Sigmoid colon (tissue), 7 donors: ENCODE measurements around the gene COX6A1. TPM values are rescaled to one million over a fixed set of nuclear protein-coding genes. Genes with fewer than 3 reads are reported as not detected.

Experiments used
- DNase-seq: peaks from one replicate; pipeline ENCODE4 v3.0.0-alpha.2; 2019
- H3K27ac ChIP-seq, 4 donors: fragments of 200-600 bp; sonication (generic); one replicate each; pipeline ENCODE4 v1.5.1; 2016 to 2019; ENCODE audit warnings: mild to moderate bottlenecking in 1 of 4
- H3K27me3 ChIP-seq, 3 donors: fragments of 200-600 bp; sonication (generic); one replicate each; pipeline ENCODE4 v1.5.1; 2019; ENCODE audit warnings: mild to moderate bottlenecking in 1 of 3
- H3K36me3 ChIP-seq, 4 donors: fragments of 200-600 bp; sonication (generic); one replicate each; pipeline ENCODE4 v1.5.1; 2016 to 2019
- H3K4me1 ChIP-seq, 4 donors: fragments of 200-600 bp; sonication (generic); one replicate each; pipeline ENCODE4 v1.5.1; 2017 to 2019
- H3K4me3 ChIP-seq, 4 donors: fragments of 200-600 bp; sonication (generic); one replicate each; pipeline ENCODE4 v1.5.1; 2017 to 2019; ENCODE audit warnings: mild to moderate bottlenecking in 2 of 4, moderate library complexity in 1 of 4
- H3K9me3 ChIP-seq, 4 donors: fragments of 200-600 bp in 3 of 4; sonication (generic) in 3 of 4; one replicate each; pipeline versions ENCODE4 v1.5.1 to v1.6.1; 2013 to 2019
- EP300 ChIP-seq, 4 donors: sonication (generic); formaldehyde crosslinking; IDR thresholded peaks; one replicate each; pipeline ENCODE4 v1.6.1; 2017; ENCODE audit warnings: antibody characterized with exemption in 4 of 4
- POLR2A ChIP-seq, 2 donors: fragments of 450-650 bp; IDR thresholded peaks; one replicate each; pipeline ENCODE4 v1.6.1; 2016; ENCODE audit warnings: antibody characterized with exemption in 2 of 2, mild to moderate bottlenecking in 2 of 2, moderate library complexity in 2 of 2
- POLR2AphosphoS5 ChIP-seq, 4 donors: sonication (generic); formaldehyde crosslinking; IDR thresholded peaks; one replicate each; pipeline ENCODE4 v1.6.1; 2017; ENCODE audit warnings: antibody characterized with exemption in 4 of 4
- WGBS, 2 donors: extraction: QIAGEN DNeasy Blood & Tissue Kit; methylation state at CpG; one replicate each; pipeline ENCODE4 v1.1.7; 2013; 5-methylcytosine and 5-hydroxymethylcytosine counted together
- intact Hi-C: fragments of 100-400 bp; cut with DNase I; formaldehyde crosslinking; loops from one replicate; pipeline ENCODE4 v1.15.1; 2023
- polyA plus RNA-seq, 3 donors: library from polyadenylated mRNA; stranded (reverse); fragments of 200-250 nt; gene quantifications; one replicate each; pipeline ENCODE4 v1.2.3, GENCODE V29; 2013
- total RNA-seq, 4 donors: library from RNA; depleted of rRNA; stranded (reverse); fragments of >200 nt; gene quantifications; one replicate each; pipeline ENCODE4 v1.1.0, GENCODE V29; 2016
- TF ChIP-seq, protein P1 (sequence below), 4 experiments: fragments of 450-650 bp in 3 of 4; fragments of 200-600 bp in 1 of 4; IDR thresholded peaks; one replicate each; pipeline ENCODE4 v1.5.1; 2016 to 2019; ENCODE audit warnings: antibody characterized with exemption in 4 of 4, mild to moderate bottlenecking in 3 of 4, moderate library complexity in 2 of 4
- donor health status: healthy with polysubstance abuse.
- donor health status: Bipolar disorder and iron deficiency.
- donor health status: healthy.

COX6A1 gene
- total and polyA plus RNA-seq, 7 donors = 432 to 1,413 (median 633) TPM

DNA sequence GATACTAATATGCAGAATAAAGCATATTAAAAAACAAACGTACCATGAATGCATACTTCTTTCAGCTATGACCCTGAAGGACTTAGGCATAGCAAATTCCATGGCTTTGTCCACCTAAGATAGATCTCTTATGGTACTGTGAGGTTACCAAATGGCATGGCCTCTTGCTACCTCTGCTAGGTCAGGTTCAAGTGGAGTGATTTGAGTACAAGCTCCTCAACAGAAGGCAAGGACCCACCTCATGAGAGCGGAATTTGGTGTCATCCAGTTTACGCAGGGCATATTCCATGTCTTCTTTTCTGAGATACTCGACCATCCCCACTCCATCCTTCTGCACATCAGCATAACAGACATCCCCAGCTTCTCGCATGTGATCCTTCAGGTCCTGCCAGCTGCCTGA lies 25.8 kb downstream of the COX6A1 start:
- no peaks in the 10 kb centered on the region for H3K27me3 ChIP-seq
- no peak overlapping the region for H3K4me3 ChIP-seq
- peaks cover 0 to 27% (median 13%) of the 10 kb centered on the region in 4 donors for H3K4me1 ChIP-seq
- no peak for DNase-seq
- no peak for TF ChIP-seq EP300 (IDR thresholded peaks at IDR 0.05)
- TF ChIP-seq POLR2A (IDR thresholded peaks at IDR 0.05) = no peak
- TF ChIP-seq, protein P1, sequence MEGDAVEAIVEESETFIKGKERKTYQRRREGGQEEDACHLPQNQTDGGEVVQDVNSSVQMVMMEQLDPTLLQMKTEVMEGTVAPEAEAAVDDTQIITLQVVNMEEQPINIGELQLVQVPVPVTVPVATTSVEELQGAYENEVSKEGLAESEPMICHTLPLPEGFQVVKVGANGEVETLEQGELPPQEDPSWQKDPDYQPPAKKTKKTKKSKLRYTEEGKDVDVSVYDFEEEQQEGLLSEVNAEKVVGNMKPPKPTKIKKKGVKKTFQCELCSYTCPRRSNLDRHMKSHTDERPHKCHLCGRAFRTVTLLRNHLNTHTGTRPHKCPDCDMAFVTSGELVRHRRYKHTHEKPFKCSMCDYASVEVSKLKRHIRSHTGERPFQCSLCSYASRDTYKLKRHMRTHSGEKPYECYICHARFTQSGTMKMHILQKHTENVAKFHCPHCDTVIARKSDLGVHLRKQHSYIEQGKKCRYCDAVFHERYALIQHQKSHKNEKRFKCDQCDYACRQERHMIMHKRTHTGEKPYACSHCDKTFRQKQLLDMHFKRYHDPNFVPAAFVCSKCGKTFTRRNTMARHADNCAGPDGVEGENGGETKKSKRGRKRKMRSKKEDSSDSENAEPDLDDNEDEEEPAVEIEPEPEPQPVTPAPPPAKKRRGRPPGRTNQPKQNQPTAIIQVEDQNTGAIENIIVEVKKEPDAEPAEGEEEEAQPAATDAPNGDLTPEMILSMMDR (IDR thresholded peaks at IDR 0.05) = no peak
- no peak for TF ChIP-seq POLR2AphosphoS5 (IDR thresholded peaks at IDR 0.05)
- peaks cover 28 to 77% (median 57%) of the 10 kb centered on the region in 4 donors for H3K36me3 ChIP-seq
- 88 to 90% methylated on average over 5 of the region's 5 CpGs for WGBS, 2 donors
- intact Hi-C loops = no loop called here
- H3K27ac ChIP-seq = no peak overlapping the region
- no peaks in the 10 kb centered on the region for H3K9me3 ChIP-seq

DNA sequence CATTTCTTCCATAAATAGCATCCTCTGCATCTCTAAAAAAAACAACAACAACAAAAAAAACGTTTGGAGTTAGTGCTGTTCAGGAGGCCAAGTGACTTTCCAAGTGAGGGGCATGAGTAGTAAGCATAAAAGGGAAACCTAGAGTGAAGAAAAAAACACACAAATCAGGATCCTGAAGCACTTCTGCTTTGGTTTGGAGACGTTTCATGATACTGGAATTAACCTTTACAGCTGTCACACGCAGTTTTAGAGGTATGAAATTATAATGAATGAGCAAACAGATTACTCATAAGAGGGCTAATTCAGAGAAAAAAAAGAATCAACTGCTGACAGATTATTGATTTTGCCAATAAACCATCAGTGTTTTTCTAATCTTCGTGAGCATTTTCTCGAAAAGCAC lies 27.8 kb downstream of the COX6A1 start:
- intact Hi-C loops = no loop called here
- peaks cover 19 to 58% (median 42%) of the 10 kb centered on the region in 4 donors for H3K36me3 ChIP-seq
- no peaks in the 10 kb centered on the region for H3K27me3 ChIP-seq
- TF ChIP-seq EP300 (IDR thresholded peaks at IDR 0.05) (no peak), POLR2A (IDR thresholded peaks at IDR 0.05) (no peak), POLR2AphosphoS5 (IDR thresholded peaks at IDR 0.05) (no peak)
- TF ChIP-seq, protein P1 (IDR thresholded peaks at IDR 0.05) = no peak
- DNase-seq = no peak
- H3K27ac ChIP-seq = no peak overlapping the region
- peaks cover 0 to 36% (median 21%) of the 10 kb centered on the region in 4 donors for H3K4me1 ChIP-seq
- no peak overlapping the region for H3K4me3 ChIP-seq
- no peaks in the 10 kb centered on the region for H3K9me3 ChIP-seq
- 18 to 53% methylated on average over 5 of the region's 5 CpGs for WGBS, 2 donors

DNA sequence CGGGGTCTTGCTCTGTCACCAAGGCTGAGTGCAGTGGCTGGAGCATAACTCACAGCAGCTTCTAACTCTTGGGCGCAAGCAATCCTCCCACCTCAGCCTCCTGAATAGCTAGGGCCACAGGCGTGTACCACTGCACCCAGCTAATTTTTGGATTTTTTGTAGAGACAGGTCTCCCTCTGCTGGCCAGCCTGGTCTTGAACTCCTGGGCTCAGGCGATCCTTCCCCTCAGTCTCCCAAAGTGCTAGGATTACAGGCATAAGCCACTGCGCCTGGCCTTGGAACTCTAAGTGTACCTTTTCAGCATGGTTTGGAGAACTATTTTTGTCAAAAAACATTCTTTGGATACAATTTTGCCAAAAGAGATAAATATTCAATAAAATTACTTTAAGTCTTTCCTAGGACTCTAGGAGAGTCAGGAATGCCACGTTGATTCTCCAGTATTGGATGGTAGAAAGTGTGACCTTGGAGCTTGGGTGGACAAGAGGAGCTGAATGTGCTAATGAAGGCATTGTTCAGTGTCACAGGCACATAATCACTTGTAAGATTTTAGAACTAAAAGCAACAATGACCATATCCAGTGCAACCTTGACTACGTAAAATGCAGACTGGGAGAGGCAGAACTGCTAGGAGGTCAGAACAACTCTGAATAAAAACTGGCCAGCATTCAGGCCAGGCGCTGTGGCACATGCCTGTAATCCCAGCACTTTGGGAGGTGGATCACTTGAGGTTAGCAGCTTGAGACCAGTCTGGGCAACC lies 28.8 kb downstream of the COX6A1 start:
- Histone ChIP-seq H3K27ac (no peak overlapping the region), H3K9me3 (no peaks in the 10 kb centered on the region), H3K4me3 (no peak overlapping the region), H3K36me3 (peaks cover 19 to 48% (median 35%) of the 10 kb centered on the region in 4 donors), H3K27me3 (no peaks in the 10 kb centered on the region), H3K4me1 (peaks cover 0 to 40% (median 23%) of the 10 kb centered on the region in 4 donors)
- no peak for TF ChIP-seq EP300 (IDR thresholded peaks at IDR 0.05)
- TF ChIP-seq, protein P1 (IDR thresholded peaks at IDR 0.05) = peak in 3 of 4 experiments; percentile 30 to 38 (median 36)
- TF ChIP-seq POLR2AphosphoS5 (IDR thresholded peaks at IDR 0.05) = no peak
- TF ChIP-seq POLR2A (IDR thresholded peaks at IDR 0.05) = no peak
- 62 to 70% methylated on average over 8 of the region's 8 CpGs for WGBS, 2 donors
- intact Hi-C loops = no loop called here
- DNase-seq = no peak

DNA sequence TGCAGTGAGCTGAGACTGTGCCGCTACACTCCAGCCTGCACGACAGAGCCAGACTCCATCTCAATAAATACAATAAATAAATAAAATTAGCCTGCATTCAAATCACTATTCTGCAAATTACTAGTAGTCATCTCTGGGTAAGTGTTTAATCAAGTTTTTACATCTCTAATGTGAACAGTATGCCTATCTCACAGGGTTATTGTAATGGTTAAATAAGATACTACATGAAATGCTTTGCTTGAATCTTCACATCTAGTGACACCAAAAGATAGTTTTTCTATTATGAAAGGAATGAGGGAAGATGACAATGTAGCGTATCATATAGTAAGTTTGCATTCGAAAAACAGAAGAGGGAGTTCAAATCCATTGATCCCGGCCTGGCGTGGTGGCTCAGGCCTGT lies 29.5 kb downstream of the COX6A1 start:
- intact Hi-C loops = no loop called here

More for the DNA sequence above, 29.5 kb downstream of the COX6A1 start:
- no peak overlapping the region for H3K27ac ChIP-seq
- no peaks in the 10 kb centered on the region for H3K27me3 ChIP-seq
- no peak overlapping the region for H3K4me3 ChIP-seq
- no peak for DNase-seq
- WGBS, 2 donors = 94 to 96% methylated on average over 6 of the region's 6 CpGs
- peaks cover 16 to 41% (median 28%) of the 10 kb centered on the region in 4 donors for H3K36me3 ChIP-seq
- H3K9me3 ChIP-seq = no peaks in the 10 kb centered on the region
- peaks cover 0 to 40% (median 23%) of the 10 kb centered on the region in 4 donors for H3K4me1 ChIP-seq
- TF ChIP-seq POLR2A (IDR thresholded peaks at IDR 0.05) (no peak), POLR2AphosphoS5 (IDR thresholded peaks at IDR 0.05) (no peak)
- TF ChIP-seq, protein P1 (IDR thresholded peaks at IDR 0.05) = no peak
